SK-N-MC (cell line): ENCODE measurements around the gene NRP2.

ENCODE experiments used
- EZH2 ChIP-seq: fragments of 200-600 bp; sonication (generic); IDR thresholded peaks from one replicate; pipeline ENCODE4 v1.6.1; 2017; ENCODE audit warnings: antibody characterized with exemption
- FOXP2 ChIP-seq: optimal IDR thresholded peaks from 2 replicates; pipeline ENCODE3; 2011; ENCODE audit warnings: mild to moderate bottlenecking, moderate library complexity; ENCODE audit not compliant: insufficient read depth; ENCODE audit errors: extremely low read length, control extremely low read depth
- POLR2AphosphoS5 ChIP-seq: IDR thresholded peaks from 2 replicates; pipeline ENCODE4 v1.6.1; 2012; ENCODE audit warnings: mild to moderate bottlenecking, low read depth, low read length, borderline replicate concordance

DNA sequence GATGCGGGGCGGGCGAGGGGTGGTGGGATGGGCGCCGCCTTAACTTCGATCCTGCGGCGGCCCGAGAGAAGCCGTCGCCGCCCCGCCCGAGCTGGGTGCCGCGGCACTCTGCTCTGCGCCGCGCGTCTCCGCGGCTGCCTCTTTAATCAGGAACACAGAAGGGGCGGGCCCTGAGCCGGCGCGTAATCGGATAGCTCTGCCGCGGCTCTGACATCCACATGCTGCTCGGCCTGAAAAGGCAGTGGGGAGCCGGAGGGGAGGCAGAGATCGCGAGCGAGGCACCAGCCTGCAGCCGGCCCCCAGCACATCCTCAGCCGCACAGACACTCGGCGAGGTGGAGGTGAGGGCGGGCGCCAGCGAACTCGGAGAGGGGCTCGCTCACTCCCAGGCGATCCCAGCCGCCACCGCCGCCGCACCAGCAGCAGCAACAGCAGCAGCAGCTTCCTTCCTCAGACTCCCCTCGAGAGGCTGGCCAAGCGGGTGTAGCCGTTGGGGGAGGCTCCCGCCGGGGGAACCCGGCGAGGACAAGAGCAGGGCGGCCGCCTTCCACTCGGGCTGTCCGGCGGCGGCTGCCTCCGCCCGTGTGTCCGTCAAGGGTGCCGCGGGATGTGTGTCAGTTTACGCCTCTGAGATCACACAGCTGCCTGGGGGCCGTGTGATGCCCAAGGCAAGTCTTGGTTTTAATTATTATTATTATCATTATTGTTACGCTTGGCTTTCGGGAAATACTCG, at the start of gene NRP2:
- TF ChIP-seq EZH2 (peak; percentile 55), POLR2AphosphoS5 (no peak), FOXP2 (no peak)
